Neural cell (in vitro differentiated cells): ENCODE measurements around the gene SLC12A9. TPM values are rescaled to one million over a fixed set of nuclear protein-coding genes. Genes with fewer than 3 reads are reported as not detected.

Experiments
- H2AFZ ChIP-seq: fragments of 200-600, 300-800 bp; sonication (generic), shearing (Covaris generic); 2 replicates; pipeline ENCODE4 v1.6.0; 2014; ENCODE audit warnings: low read depth, mild to moderate bottlenecking, antibody characterized with exemption, low read length, moderate library complexity
- H3F3A ChIP-seq: fragments of 200-600 bp; shearing (Covaris generic); 2 replicates; pipeline ENCODE4 v1.6.1; 2016; ENCODE audit warnings: mild to moderate bottlenecking, moderate library complexity, mixed read lengths, antibody characterized with exemption, low read length; ENCODE audit not compliant: insufficient read depth, poor library complexity, severe bottlenecking
- H3K27ac ChIP-seq: fragments of 200-600, 300-800 bp; sonication (generic), shearing (Covaris generic); 2 replicates; pipeline ENCODE4 v1.5.1; 2014; ENCODE audit warnings: mild to moderate bottlenecking, low read length, moderate library complexity
- H3K27me3 ChIP-seq: fragments of 300-800, 200-600 bp; sonication (generic), shearing (Covaris generic); 2 replicates; pipeline ENCODE4 v1.6.0; 2014; ENCODE audit warnings: mild to moderate bottlenecking, low read depth, low read length, moderate library complexity; ENCODE audit not compliant: insufficient read depth
- H3K36me3 ChIP-seq: fragments of 300-800, 200-600 bp; sonication (generic), shearing (Covaris generic); 2 replicates; pipeline ENCODE4 v1.5.1; 2014; ENCODE audit warnings: mild to moderate bottlenecking, antibody characterized with exemption, low read length, moderate library complexity; ENCODE audit not compliant: insufficient read depth
- H3K4me2 ChIP-seq: fragments of 300-800, 200-600 bp; sonication (generic), shearing (Covaris generic); 2 replicates; pipeline ENCODE4 v1.6.0; 2014; ENCODE audit warnings: mild to moderate bottlenecking, low read length
- H3K4me3 ChIP-seq: fragments of 300-800, 200-600 bp; sonication (generic), shearing (Covaris generic); 2 replicates; pipeline ENCODE4 v1.5.1; 2014; ENCODE audit warnings: mild to moderate bottlenecking, low read length, moderate library complexity
- H3K79me2 ChIP-seq: fragments of 200-600 bp; shearing (Covaris generic); replicated peaks from 2 replicates; pipeline ENCODE4 v1.6.0; 2014; ENCODE audit warnings: mild to moderate bottlenecking, low read length, moderate library complexity; ENCODE audit not compliant: insufficient read depth
- H3K9ac ChIP-seq: fragments of 300-800, 200-600 bp; sonication (generic), shearing (Covaris generic); 2 replicates; pipeline ENCODE4 v1.6.1; 2016; ENCODE audit warnings: mild to moderate bottlenecking, low read length, mixed read lengths
- H3K9me2 ChIP-seq: fragments of 200-600 bp; shearing (Covaris generic); 2 replicates; pipeline ENCODE4 v1.6.1; 2016; ENCODE audit warnings: mild to moderate bottlenecking, low read length, mixed read lengths; ENCODE audit not compliant: insufficient read depth
- H3K9me3 ChIP-seq: fragments of 200-600, 300-800 bp; sonication (generic), shearing (Covaris generic); 2 replicates; pipeline ENCODE4 v1.6.1; 2016; ENCODE audit warnings: mild to moderate bottlenecking, mixed run types, low read length, moderate library complexity, mixed read lengths
- H4K20me1 ChIP-seq: fragments of 200-600 bp; shearing (Covaris generic); 2 replicates; pipeline ENCODE4 v1.6.1; 2016; ENCODE audit warnings: mild to moderate bottlenecking, mixed run types; ENCODE audit not compliant: insufficient read depth
- CTCF ChIP-seq: fragments of 450-650 bp; IDR thresholded peaks from 2 replicates; pipeline ENCODE4 v1.5.1; 2014; ENCODE audit warnings: antibody characterized with exemption, mild to moderate bottlenecking, moderate library complexity; ENCODE audit not compliant: poor library complexity, severe bottlenecking
- EP300 ChIP-seq: fragments of 450-650 bp; conservative IDR thresholded peaks from 2 replicates; pipeline ENCODE4 v1.6.1; 2014; ENCODE audit warnings: antibody characterized with exemption, mild to moderate bottlenecking, moderate library complexity; ENCODE audit not compliant: poor library complexity, severe bottlenecking
- EZH2 ChIP-seq: fragments of 200-600, 300-800 bp; shearing (Covaris generic), sonication (generic); IDR thresholded peaks from 2 replicates; pipeline ENCODE4 v1.6.1; 2014; ENCODE audit warnings: antibody characterized with exemption, low read length, borderline replicate concordance, mild to moderate bottlenecking; ENCODE audit not compliant: insufficient read depth, poor library complexity, severe bottlenecking
- MXI1 ChIP-seq: fragments of 450-650 bp; conservative IDR thresholded peaks from 2 replicates; pipeline ENCODE4 v1.6.1; 2014; ENCODE audit warnings: antibody characterized with exemption, mild to moderate bottlenecking; ENCODE audit not compliant: poor library complexity, severe bottlenecking
- POLR2AphosphoS5 ChIP-seq: IDR thresholded peaks from 2 replicates; pipeline ENCODE4 v1.6.1; 2012
- RAD21 ChIP-seq: fragments of 450-650 bp; conservative IDR thresholded peaks from 2 replicates; pipeline ENCODE4 v1.6.1; 2014; ENCODE audit warnings: antibody characterized with exemption, mild to moderate bottlenecking, moderate library complexity
- REST ChIP-seq: IDR thresholded peaks from 2 replicates; pipeline ENCODE4 v1.6.1; 2012; ENCODE audit warnings: borderline replicate concordance
- SMC3 ChIP-seq: fragments of 450-650 bp; conservative IDR thresholded peaks from 2 replicates; pipeline ENCODE4 v1.6.1; 2014; ENCODE audit warnings: antibody characterized with exemption, mild to moderate bottlenecking, moderate library complexity; ENCODE audit not compliant: poor library complexity
- TAF1 ChIP-seq: IDR thresholded peaks from 2 replicates; pipeline ENCODE4 v1.6.1; 2012; ENCODE audit warnings: low read depth
- polyA plus RNA-seq: library from polyadenylated mRNA; depleted of rRNA; stranded (reverse); fragments of >200 nt; gene quantifications from 2 replicates; pipeline ENCODE4 v1.2.3, GENCODE V29; 2014

SLC12A9 gene
- polyA plus RNA-seq, 1 donor from 2014 or later = 21.2 TPM

GRCh38 chr7:100827330-100828226 lies 24.9 kb upstream of the SLC12A9 start, which contains the start of gene EPHB4:
TSS of gene EPHB4 (minus strand) at chr7:100827523. CDS start at chr7:100827030, 493 bp downstream.
- H3F3A ChIP-seq = no peaks in the 10 kb centered on the region
- H3K27me3 ChIP-seq = peaks cover 27% of the 10 kb centered on the region
- no peaks in the 10 kb centered on the region for H3K79me2 ChIP-seq
- H3K36me3 ChIP-seq = no peaks in the 10 kb centered on the region
- H4K20me1 ChIP-seq = no peaks in the 10 kb centered on the region
- no peak within 1 kb of the TSS for H3K27ac ChIP-seq
- H3K4me3 ChIP-seq = peak within 1 kb of the TSS; percentile 67
- no peaks in the 10 kb centered on the region for H3K9me2 ChIP-seq
- no peak within 1 kb of the TSS for H3K4me2 ChIP-seq
- no peak within 1 kb of the TSS for H2AFZ ChIP-seq
- no peaks in the 10 kb centered on the region for H3K9me3 ChIP-seq
- peak within 1 kb of the TSS; percentile 16 for H3K9ac ChIP-seq
- no peak for TF ChIP-seq POLR2AphosphoS5
- TF ChIP-seq SMC3 = peak; percentile 21
- no peak for TF ChIP-seq REST
- TF ChIP-seq EZH2 = peak; percentile 42
- no peak for TF ChIP-seq MXI1
- TF ChIP-seq EP300 = no peak
- TF ChIP-seq CTCF = peak; percentile 58
- peak; percentile 19 for TF ChIP-seq RAD21
- no peak for TF ChIP-seq TAF1

GRCh38 chr7:100829150-100829716 lies 23.3 kb upstream of the SLC12A9 start:
- no peak overlapping the region for H3K27ac ChIP-seq
- no peaks in the 10 kb centered on the region for H3F3A ChIP-seq
- no peaks in the 10 kb centered on the region for H4K20me1 ChIP-seq
- no peaks in the 10 kb centered on the region for H3K79me2 ChIP-seq
- H3K4me2 ChIP-seq = no peak overlapping the region
- H3K4me3 ChIP-seq = no peak overlapping the region
- H3K27me3 ChIP-seq = peaks cover 27% of the 10 kb centered on the region
- no peak overlapping the region for H3K9ac ChIP-seq
- no peaks in the 10 kb centered on the region for H3K36me3 ChIP-seq
- TF ChIP-seq SMC3 (no peak), TAF1 (no peak), REST (no peak), CTCF (no peak), EZH2 (no peak), MXI1 (no peak), EP300 (no peak), RAD21 (no peak), POLR2AphosphoS5 (no peak)
- no peak overlapping the region for H2AFZ ChIP-seq
- H3K9me2 ChIP-seq = no peaks in the 10 kb centered on the region
- H3K9me3 ChIP-seq = no peaks in the 10 kb centered on the region
